Smooth muscle cell of trachea (primary cell): Measurements from ENCODE around the gene PNMA1. TPM values are rescaled to one million over a fixed set of nuclear protein-coding genes. Genes with fewer than 3 reads are reported as not detected.

Experiments
- total RNA-seq: library from RNA; depleted of rRNA; stranded (reverse); fragments of >200 nt; gene quantifications from 2 replicates; pipeline ENCODE4 v1.2.1, GENCODE V29; 2014

The PNMA1 gene, protein sequence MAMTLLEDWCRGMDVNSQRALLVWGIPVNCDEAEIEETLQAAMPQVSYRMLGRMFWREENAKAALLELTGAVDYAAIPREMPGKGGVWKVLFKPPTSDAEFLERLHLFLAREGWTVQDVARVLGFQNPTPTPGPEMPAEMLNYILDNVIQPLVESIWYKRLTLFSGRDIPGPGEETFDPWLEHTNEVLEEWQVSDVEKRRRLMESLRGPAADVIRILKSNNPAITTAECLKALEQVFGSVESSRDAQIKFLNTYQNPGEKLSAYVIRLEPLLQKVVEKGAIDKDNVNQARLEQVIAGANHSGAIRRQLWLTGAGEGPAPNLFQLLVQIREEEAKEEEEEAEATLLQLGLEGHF
- total RNA-seq, result 15.7 and 30.3 TPM in 2 replicates

DNA sequence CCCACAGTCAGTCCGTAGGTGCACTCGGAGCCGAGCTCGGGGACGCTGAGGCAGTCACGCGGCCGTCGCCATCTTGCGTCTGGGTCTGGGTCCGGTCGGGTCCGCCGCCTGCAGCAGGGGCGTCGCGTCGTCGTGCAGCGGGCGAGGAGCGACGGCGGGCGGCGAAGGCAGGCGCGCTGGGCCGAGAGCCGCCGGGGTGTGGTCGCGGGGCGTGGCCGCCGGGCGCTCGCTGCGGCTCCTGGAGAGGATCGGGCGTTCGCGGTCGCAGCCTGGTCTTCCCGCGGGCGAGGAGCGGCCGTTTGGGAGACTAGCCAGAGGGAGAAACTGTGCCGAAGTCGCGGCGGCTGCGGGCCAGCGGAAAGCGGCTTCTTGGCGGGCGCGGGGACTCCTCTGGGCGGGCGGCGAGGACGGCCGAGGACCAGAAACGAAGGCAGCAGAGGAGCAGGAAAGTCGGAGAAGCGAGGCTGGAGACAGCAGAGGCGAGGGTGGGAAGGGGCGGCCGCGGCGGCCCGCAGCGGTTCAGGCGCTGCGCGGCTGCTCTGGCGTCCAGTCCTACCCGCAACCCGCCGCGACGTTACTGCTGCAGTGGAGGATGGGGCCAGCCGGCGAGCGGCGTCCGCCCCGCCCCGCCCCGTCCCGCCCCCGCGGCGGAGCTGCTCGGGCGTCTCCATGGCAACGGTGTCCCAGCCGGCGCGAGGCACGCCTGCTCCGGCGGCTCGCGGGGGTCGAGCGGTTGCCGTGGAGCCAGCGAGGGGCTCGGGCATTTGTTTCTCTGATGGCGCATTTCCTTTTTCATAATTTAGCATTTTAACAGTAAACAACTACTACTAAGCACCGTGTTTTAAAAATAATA, at the start of gene PNMA1:
TSS of gene PNMA1 (minus strand) at position 582 of the 853 bp plus-strand sequence. CDS start 745 bp downstream, outside the sequence.

Other genes starting within 250 kb of the PNMA1 start
- 13.5 and 22.7 TPM in 2 replicates for gene RIOX1, start 223.5 kb downstream of the PNMA1 start, total RNA-seq
- 2.6 and 9.2 TPM in 2 replicates for gene ACOT1, start 177.2 kb downstream of the PNMA1 start, total RNA-seq
- not detected in 2 replicates for gene HEATR4, start 155.4 kb downstream of the PNMA1 start, total RNA-seq
- 29.4 and 36.5 TPM in 2 replicates for gene ACOT2, start 145.2 kb downstream of the PNMA1 start, total RNA-seq
- 0.15 and 0.99 TPM in 2 replicates for gene ACOT4, start 122.5 kb downstream of the PNMA1 start, total RNA-seq
- not detected in 2 replicates for gene ACOT6, start 101.9 kb downstream of the PNMA1 start, total RNA-seq
- 6.0 and 8.1 TPM in 2 replicates for gene DNAL1, start 69.4 kb downstream of the PNMA1 start, total RNA-seq
- gene PTGR2, start 137.4 kb upstream of the PNMA1 start, total RNA-seq, result 5.2 and 9.6 TPM in 2 replicates
- gene ZNF410, start 172.5 kb upstream of the PNMA1 start, total RNA-seq, result 72.6 and 76.8 TPM in 2 replicates
- gene FAM161B, start 235.7 kb upstream of the PNMA1 start, total RNA-seq, result 4.1 and 4.2 TPM in 2 replicates
- gene COQ6, start 235.9 kb upstream of the PNMA1 start, total RNA-seq, result 20.0 and 22.1 TPM in 2 replicates